MCF 10A (cell line): ENCODE results near the gene NMUR1. TPM values are rescaled to one million over a fixed set of nuclear protein-coding genes. Genes with fewer than 3 reads are reported as not detected.

Experiments used
- BruUV-seq: library from RNA; stranded (reverse); fragments of 400-500 nt; replicated peaks from 2 replicates; lab custom pipeline; 2021; lab: Mats Ljungman, UMichigan
- CTCF ChIA-PET: fragments of 300-600 bp; sonication (Branson Sonifier 250); formaldehyde crosslinking; extraction: SDS; loops from one replicate; lab custom pipeline; 2021; ENCODE audit warnings: antibody characterized with exemption, inconsistent platforms; lab: Yijun Ruan, JAX
- POLR2A ChIA-PET: fragments of 300-600, 350-650 bp; sonication (Branson Sonifier 250); formaldehyde crosslinking; extraction: SDS; loops from one replicate; lab custom pipeline; 2020; ENCODE audit warnings: antibody characterized with exemption, inconsistent platforms; lab: Yijun Ruan, JAX
- DNase-seq: peaks from one replicate; pipeline ENCODE4 v3.0.0-alpha.2; 2018; ENCODE audit not compliant: unreplicated experiment
- H3K27ac Mint-ChIP-seq: one replicate; pipeline ENCODE4 v1.8.0; 2022; ENCODE audit warnings: mild to moderate bottlenecking, low read depth, mixed read lengths; ENCODE audit not compliant: unreplicated experiment
- H3K27me3 Mint-ChIP-seq: one replicate; pipeline ENCODE4 v1.8.0; 2022; ENCODE audit warnings: mixed read lengths; ENCODE audit not compliant: insufficient read depth, unreplicated experiment
- H3K36me3 Mint-ChIP-seq: one replicate; pipeline ENCODE4 v1.8.0; 2022; ENCODE audit warnings: mild to moderate bottlenecking, moderate library complexity, mixed read lengths; ENCODE audit not compliant: insufficient read depth, unreplicated experiment
- H3K4me1 Mint-ChIP-seq: one replicate; pipeline ENCODE4 v1.8.0; 2022; ENCODE audit warnings: mixed read lengths; ENCODE audit not compliant: insufficient read depth, unreplicated experiment
- H3K4me3 Mint-ChIP-seq: one replicate; pipeline ENCODE4 v1.8.0; 2022; ENCODE audit warnings: mild to moderate bottlenecking, moderate library complexity, mixed read lengths; ENCODE audit not compliant: unreplicated experiment
- H3K9me3 Mint-ChIP-seq: one replicate; pipeline ENCODE4 v1.8.0; 2022; ENCODE audit warnings: mixed read lengths; ENCODE audit not compliant: unreplicated experiment
- CTCF ChIP-seq: fragments of 200-600 bp; IDR thresholded peaks from one replicate; pipeline ENCODE4 v1.8.0; 2022; ENCODE audit warnings: antibody characterized with exemption, mild to moderate bottlenecking; ENCODE audit not compliant: unreplicated experiment
- intact Hi-C: fragments of 100-400 bp; cut with micrococcal nuclease; formaldehyde crosslinking; loops from 2 replicates; pipeline ENCODE4 v1.14.1; 2022
- total RNA-seq: library from RNA; stranded (reverse); gene quantifications from 2 replicates; pipeline ENCODE4 v1.2.3, GENCODE V29; 2022

The NMUR1 gene
- total RNA-seq, 1 experiment from 2014 or later: not detected

- H3K36me3 Mint-ChIP-seq: no peaks in the 10 kb centered on the region
- H3K4me1 Mint-ChIP-seq: no peaks in the 10 kb centered on the region
- BruUV-seq: no TSS peak
- TF ChIP-seq CTCF: no peak
- ChIA-PET CTCF (no interaction called here), POLR2A (no interaction called here)
- intact Hi-C loops: no loop called here
- H3K27ac Mint-ChIP-seq: no peak overlapping the region
- no peaks in the 10 kb centered on the region for H3K27me3 Mint-ChIP-seq
- no peaks in the 10 kb centered on the region for H3K9me3 Mint-ChIP-seq
- DNase-seq: no peak
- H3K4me3 Mint-ChIP-seq: no peak overlapping the region
These were observed 3.2 kb downstream of the NMUR1 start for GRCh38 chr2:231527091-231527395.

GRCh38 chr2:231526341-231527090, 3.7 kb downstream of the NMUR1 start:
- Mint-ChIP-seq H3K4me1 (no peaks in the 10 kb centered on the region), H3K9me3 (no peaks in the 10 kb centered on the region), H3K27me3 (no peaks in the 10 kb centered on the region), H3K4me3 (no peak overlapping the region), H3K27ac (no peak overlapping the region), H3K36me3 (no peaks in the 10 kb centered on the region)
- no peak for DNase-seq
- TF ChIP-seq CTCF: no peak
- intact Hi-C loops: no loop called here
- POLR2A ChIA-PET: no interaction called here
- CTCF ChIA-PET: interaction anchor here (1.0 to 1.4 kb wide), 3 partner anchors 9 to 75 kb away, joined by 3 to 6 read pairs (median 4); no protein-coding TSS in a partner anchor
- no TSS peak for BruUV-seq

GRCh38 chr2:231525248-231526163, 4.7 kb downstream of the NMUR1 start:
- no TSS peak for BruUV-seq
- Mint-ChIP-seq H3K9me3 (no peaks in the 10 kb centered on the region), H3K4me1 (no peaks in the 10 kb centered on the region), H3K27ac (no peak overlapping the region), H3K4me3 (no peak overlapping the region), H3K36me3 (no peaks in the 10 kb centered on the region), H3K27me3 (peaks cover 6% of the 10 kb centered on the region)
- intact Hi-C loops: no loop called here
- no peak for DNase-seq
- ChIA-PET POLR2A (interaction anchor here (0.6 kb wide), 1 partner anchor 61 kb away, joined by 3 read pairs; the partner anchor contains the start of gene NCL), CTCF (interaction anchor here (0.6 to 1.4 kb wide), 4 partner anchors 8 to 1130 kb away, joined by 3 to 6 read pairs (median 4); no protein-coding TSS in a partner anchor)
- TF ChIP-seq CTCF: no peak
